COLO668 (cell line): Measurements from ENCODE around the gene RESP18.
A peak's percentile ranks its signal among the peaks of the same experiment; 100 is the strongest.

Experiments used
- DNase-seq: peaks from one replicate; lab custom pipeline; 2025; ENCODE audit not compliant: unreplicated experiment; lab: John Stamatoyannopoulos, UW

The RESP18 gene

GRCh38 chr2:219332542-219332941 lies at the start of gene RESP18:
TSS of gene RESP18 (minus strand) at chr2:219332744.
- no peak for DNase-seq

DNA sequence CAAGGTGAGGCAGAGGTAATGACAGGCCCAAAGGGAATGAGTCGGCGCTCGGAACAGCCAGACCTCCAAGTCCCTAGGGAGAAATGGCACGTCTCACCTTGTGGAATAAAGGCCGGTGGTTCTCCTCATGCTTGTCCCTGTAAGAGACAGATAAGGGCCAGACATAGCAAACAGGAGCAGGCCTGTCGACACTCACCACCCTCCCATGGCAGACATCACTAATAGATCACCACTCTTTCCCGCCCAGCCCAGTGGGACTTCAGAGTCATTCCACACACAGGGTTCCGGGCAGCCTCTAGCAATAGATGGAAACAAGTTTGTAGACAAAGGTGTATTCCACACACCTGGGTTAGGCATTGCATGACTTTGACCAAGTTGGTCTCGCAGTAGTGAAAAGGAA lies 48.9 kb upstream of the RESP18 start:
- no peak for DNase-seq

- no peak for DNase-seq
Measured at GRCh38 chr2:219380926-219381325, 48.4 kb upstream of the RESP18 start.

- no peak for DNase-seq
Measured at GRCh38 chr2:219378163-219378851, 45.8 kb upstream of the RESP18 start.

DNA sequence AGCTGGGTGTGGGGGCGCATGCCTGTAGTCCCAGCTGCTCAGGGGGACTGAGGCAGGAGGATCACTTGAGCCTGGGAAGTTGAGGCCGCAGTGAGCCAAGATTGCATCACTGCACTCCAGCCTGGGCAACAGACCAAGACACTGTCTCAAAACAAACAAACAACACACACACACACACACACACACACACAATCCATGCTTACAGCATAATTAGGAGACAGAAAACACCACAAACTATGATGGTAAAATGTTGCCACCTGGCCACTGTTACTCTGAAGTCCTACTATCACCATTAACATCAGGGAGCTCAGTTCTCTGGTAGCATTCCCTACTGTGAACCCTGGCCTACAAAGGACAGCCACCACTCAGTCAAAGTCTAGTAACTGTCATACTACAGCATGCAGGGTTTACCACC lies 36.9 kb upstream of the RESP18 start:
- DNase-seq: no peak

DNA sequence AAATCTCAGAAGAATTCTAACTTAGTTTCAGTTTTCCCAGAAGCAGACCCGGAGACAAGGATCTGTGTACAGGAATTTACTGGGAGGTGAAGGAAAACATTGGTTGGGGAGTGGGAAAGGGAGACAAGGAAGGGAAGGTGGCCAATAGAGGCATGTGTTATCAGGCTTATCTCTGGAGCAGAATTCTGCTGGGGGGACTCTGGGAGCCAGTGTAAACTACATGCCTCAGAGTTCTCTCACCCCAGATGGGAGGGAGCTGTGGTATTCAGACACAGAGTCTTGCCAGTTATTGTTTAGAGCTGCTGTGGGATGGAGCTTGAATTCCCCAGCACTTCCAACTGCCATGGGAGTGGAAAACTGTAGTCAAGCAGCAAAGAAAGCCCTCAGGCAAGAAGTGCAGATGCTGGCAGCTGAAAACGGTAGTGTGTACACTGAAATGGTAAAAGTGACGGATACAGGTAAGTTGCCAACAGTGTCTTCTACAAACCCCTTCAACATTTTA lies 36.2 kb upstream of the RESP18 start:
- DNase-seq: no peak

- DNase-seq: no peak
Measured at GRCh38 chr2:219362524-219363164, 30.1 kb upstream of the RESP18 start.

- no peak for DNase-seq
Measured at GRCh38 chr2:219362072-219362471, 29.5 kb upstream of the RESP18 start.

GRCh38 chr2:219358170-219359075 lies 25.9 kb upstream of the RESP18 start:
- DNase-seq: no peak

DNA sequence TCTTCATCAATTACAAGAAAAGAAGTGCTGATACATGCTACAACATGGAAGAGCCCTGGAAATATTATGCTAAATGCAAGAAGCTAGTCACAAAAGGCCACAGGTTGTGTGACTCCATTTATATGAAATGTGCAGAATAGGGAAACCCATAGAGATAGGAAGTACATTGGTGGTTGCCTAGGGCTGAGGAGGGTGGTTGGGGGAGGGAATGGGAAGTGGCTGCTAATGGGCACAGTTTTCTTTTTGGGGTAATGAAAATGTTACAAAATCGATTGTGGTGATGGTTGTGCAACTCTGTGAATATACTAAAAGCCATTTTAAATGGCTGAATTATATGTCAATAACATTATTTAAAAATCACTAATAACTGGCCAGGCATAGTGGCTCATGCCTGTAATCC lies 24.3 kb upstream of the RESP18 start:
- no peak for DNase-seq

DNA sequence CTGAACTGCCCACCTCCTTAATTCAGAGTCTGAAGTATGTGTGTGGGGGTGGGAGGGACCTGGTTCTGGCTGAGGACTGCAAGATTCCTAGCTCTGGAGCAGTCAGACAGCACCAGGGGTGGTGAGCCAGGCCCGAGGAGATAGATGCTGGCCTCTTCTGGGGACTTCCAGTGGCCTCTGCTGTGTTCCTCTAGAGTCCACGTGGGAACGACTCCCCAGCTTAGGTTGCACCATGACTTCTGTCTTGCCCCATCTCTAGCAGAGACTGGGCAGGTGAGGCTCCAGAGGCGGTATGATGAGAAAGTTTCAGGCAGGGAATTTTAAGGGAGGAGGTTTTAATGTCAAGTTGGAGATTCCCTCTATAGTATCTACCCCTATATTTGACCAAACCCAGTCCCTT lies 22.0 kb upstream of the RESP18 start:
- no peak for DNase-seq

DNA sequence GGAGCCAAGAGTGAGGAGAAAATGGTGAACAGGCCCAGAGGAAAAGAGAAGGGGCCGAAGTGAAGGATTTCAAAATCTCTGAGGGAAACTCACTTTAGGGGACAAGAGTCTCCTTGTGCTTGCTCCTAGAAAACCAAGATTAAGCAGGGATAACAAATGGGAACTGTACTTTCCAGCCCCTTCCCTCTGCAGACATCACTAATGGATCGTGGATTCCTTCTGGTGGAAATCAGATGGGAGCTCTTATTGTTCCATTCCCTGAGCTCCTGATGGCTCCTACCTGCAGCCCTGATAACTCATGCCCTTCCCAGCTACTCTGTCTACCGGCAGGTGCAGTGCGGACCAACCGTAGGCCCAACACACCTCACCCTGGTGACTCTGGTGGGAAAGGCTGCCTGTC lies 20.6 kb upstream of the RESP18 start:
- DNase-seq: no peak

DNA sequence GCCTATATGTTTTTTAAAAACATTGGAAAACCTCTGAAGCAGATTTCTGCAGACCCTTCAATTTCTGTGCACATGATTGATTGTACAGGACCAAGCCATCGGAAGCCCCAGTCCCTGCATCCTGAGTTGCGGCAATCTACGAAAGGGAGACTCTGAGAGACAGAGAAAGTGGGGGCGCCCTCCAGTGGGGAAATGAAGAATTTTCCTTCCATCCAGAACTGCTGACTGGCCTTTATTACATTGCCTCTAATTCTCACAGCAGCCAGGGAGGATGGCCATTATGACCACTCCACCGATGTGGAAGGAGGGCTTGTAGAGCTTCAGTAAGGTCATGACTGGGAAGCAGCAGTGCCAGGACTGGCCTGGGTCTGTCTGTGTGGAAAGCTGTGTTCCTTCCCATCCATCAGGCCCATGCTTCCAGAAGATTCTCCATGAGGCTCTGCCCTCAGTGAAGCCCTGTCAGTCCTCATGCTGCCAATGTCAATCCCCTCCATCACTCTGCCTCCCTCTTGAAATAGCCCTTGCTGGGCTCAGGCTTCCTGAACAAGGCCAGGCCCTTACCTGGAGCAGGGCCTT lies 20.0 kb upstream of the RESP18 start:
- DNase-seq: peak; percentile 68

GRCh38 chr2:219350710-219351221 lies 18.2 kb upstream of the RESP18 start:
- no peak for DNase-seq

DNA sequence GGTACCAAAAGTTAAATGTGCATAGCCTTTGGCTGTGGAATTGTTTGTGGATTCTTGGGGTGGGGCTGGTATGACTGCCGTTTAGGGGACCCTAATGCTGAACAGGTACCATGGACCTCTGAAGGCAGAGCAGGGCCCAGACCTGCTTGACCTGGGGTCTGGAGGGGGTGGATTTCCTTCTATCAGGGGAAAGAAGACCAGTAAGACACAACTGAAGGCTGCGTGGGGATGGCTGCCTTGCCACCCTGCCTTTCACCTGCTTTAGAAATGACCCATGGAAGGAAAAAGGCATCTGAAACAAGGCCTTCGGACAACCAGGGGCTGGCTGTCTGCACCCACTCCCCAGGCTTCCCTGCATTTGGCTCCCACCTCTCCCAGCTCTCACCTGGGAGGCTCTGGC lies 17.7 kb upstream of the RESP18 start:
- no peak for DNase-seq

- DNase-seq: peak; percentile 46
Measured at GRCh38 chr2:219344751-219345430, 12.3 kb upstream of the RESP18 start.

DNA sequence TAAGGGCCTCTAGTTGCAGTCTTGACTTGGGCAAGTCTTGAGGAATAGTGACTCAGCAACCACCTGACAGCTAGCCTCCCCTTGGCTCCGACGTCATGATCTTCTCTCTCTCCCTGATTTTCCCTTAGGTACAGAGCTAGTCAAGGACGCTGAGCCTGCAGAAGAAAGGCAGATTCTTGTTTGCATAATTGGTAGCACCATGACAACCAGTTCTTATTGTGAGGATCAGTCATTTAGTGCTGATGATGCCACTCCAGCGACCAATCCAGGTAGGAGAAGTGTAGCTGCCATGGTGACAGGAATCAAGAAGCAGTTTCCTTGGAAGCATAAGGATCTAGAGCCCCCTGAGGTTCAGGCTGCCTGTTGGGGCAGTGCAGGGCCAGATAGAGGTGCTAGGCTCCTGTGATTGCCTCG lies 2.8 kb upstream of the RESP18 start:
- DNase-seq: no peak

DNA sequence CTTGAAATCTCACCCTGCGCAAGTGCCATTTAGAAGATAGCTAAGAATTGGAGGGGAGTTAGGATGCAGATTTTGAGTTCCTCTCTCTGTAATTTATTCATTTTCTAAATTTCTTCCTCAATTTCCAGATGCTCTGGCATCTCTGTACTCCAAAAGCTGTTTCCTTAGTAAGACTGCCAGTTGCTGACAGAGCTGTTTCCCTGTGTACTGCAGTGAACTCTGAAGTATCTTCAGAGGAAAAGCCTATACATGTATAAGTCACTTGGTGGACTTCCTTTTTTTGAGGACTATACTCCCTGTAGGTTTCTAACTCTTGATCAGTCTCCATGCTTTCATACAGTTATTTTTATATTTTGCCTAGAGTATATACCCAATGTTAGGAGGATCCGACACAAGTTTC lies 1.5 kb upstream of the RESP18 start:
- DNase-seq: no peak

GRCh38 chr2:219331560-219332213 lies 857 bp downstream of the RESP18 start:
- no peak for DNase-seq

GRCh38 chr2:219327719-219328118 lies 4.8 kb downstream of the RESP18 start:
- peak; percentile 23 for DNase-seq
